GM12878 (cell line): Measurements from ENCODE around the gene OPRD1. TPM values are rescaled to one million over a fixed set of nuclear protein-coding genes. Genes with fewer than 3 reads are reported as not detected.

Experiments
- ATAC-seq: fragments of 200-7000 bp; cut with Tn5 transposase; 3 replicates; pipeline ENCODE4 v1.9.1; 2020; ENCODE audit warnings: mild to moderate bottlenecking, moderate library complexity
- BruUV-seq: library from RNA; stranded (reverse); fragments of 400-500 nt; replicated peaks from 2 replicates; lab custom pipeline; 2021; lab: Mats Ljungman, UMichigan
- CTCF ChIA-PET: fragments of 300-600 bp; sonication (Branson Sonifier 250); formaldehyde crosslinking; extraction: SDS; loops from one replicate; lab custom pipeline; 2021; ENCODE audit warnings: inconsistent platforms; lab: Yijun Ruan, JAX
- POLR2A ChIA-PET: fragments of 350-600 bp; formaldehyde crosslinking; extraction: SDS; loops from one replicate; lab custom pipeline; 2021; ENCODE audit warnings: inconsistent platforms; lab: Charles Lee
- RAD21 ChIA-PET: fragments of 300-600 bp; sonication (Branson Sonifier 250); formaldehyde crosslinking; loops from one replicate; lab custom pipeline; 2023; ENCODE audit warnings: antibody characterized with exemption; ENCODE audit not compliant: unreplicated experiment; lab: Charles Lee
- SMC1A ChIA-PET: fragments of 300-600 bp; sonication (Branson Sonifier 250); formaldehyde crosslinking; loops from one replicate; lab custom pipeline; 2023; ENCODE audit not compliant: unreplicated experiment, uncharacterized antibody; lab: Charles Lee
- DNase-seq: peaks from one replicate; pipeline ENCODE4 v3.0.0-alpha.2; 2011; ENCODE audit warnings: low read depth, low spot score
- FAIRE-seq: peaks from 3 replicates; lab custom pipeline; 2011; peaks lifted over from hg19 to GRCh38; lab: Jason Lieb, UNC
- H2AFZ ChIP-seq: 2 replicates; pipeline ENCODE4 v1.6.0; 2011; ENCODE audit warnings: low read depth, low read length, control low read depth; ENCODE audit not compliant: control insufficient read depth
- H3K27ac ChIP-seq: 2 replicates; pipeline ENCODE4 v1.5.1; 2011; ENCODE audit warnings: control low read depth; ENCODE audit not compliant: control insufficient read depth, insufficient read depth
- H3K27me3 ChIP-seq, 2 experiments: replicated peaks in 1 of 2; 2 replicates each; pipeline versions ENCODE4 v1.6.0 to v1.6.1; 2011; ENCODE audit warnings: low read length in 1 of 2; ENCODE audit not compliant: control insufficient read depth in 2 of 2, insufficient read depth in 2 of 2
- H3K36me3 ChIP-seq, 2 experiments: 2 replicates each; pipeline ENCODE4 v1.5.1; 2011; ENCODE audit warnings: low read length in 1 of 2; ENCODE audit not compliant: control insufficient read depth in 2 of 2, insufficient read depth in 2 of 2
- H3K4me1 ChIP-seq: 2 replicates; pipeline ENCODE4 v1.6.1; 2011; ENCODE audit warnings: mild to moderate bottlenecking, low read length, moderate library complexity, mixed read lengths; ENCODE audit not compliant: control insufficient read depth, insufficient read depth
- H3K4me2 ChIP-seq: 2 replicates; pipeline ENCODE4 v1.6.0; 2011; ENCODE audit warnings: control low read depth; ENCODE audit not compliant: control insufficient read depth, insufficient read depth
- H3K4me3 ChIP-seq: fragments of 200-600 bp; sonication (generic); 2 replicates; pipeline ENCODE4 v1.5.1; 2016
- H3K79me2 ChIP-seq: 2 replicates; pipeline ENCODE4 v1.6.0; 2011; ENCODE audit warnings: low read length; ENCODE audit not compliant: control insufficient read depth, insufficient read depth
- H3K9ac ChIP-seq: 2 replicates; pipeline ENCODE4 v1.8.0; 2011; ENCODE audit warnings: low read length, control low read depth, mixed read lengths; ENCODE audit not compliant: control insufficient read depth, insufficient read depth
- H3K9me3 ChIP-seq: replicated peaks from 3 replicates; pipeline ENCODE4 v1.5.1; 2011; ENCODE audit warnings: mild to moderate bottlenecking, low read length; ENCODE audit not compliant: control insufficient read depth, insufficient read depth
- H4K20me1 ChIP-seq: 2 replicates; pipeline ENCODE4 v1.6.0; 2011; ENCODE audit not compliant: control insufficient read depth, insufficient read depth
- ATF2 ChIP-seq: IDR thresholded peaks from 2 replicates; pipeline ENCODE4 v1.6.1; 2012; ENCODE audit warnings: low read length, inconsistent platforms
- ATF3 ChIP-seq: IDR thresholded peaks from 2 replicates; pipeline ENCODE4 v1.6.1; 2011; ENCODE audit warnings: low read depth, mild to moderate bottlenecking, low read length, moderate library complexity, borderline replicate concordance; ENCODE audit errors: extremely low read depth
- CBX5 ChIP-seq: sonication (generic); IDR thresholded peaks from 2 replicates; pipeline ENCODE4 v1.6.1; 2016; ENCODE audit warnings: low read depth, moderate library complexity, mild to moderate bottlenecking, inconsistent platforms
- KAT2A ChIP-seq: conservative IDR thresholded peaks from 2 replicates; pipeline ENCODE4 v1.6.1; 2011; ENCODE audit warnings: low read depth, low read length; ENCODE audit not compliant: control insufficient read depth
- MYC ChIP-seq: IDR thresholded peaks from 2 replicates; pipeline ENCODE4 v1.6.1; 2011; ENCODE audit warnings: mild to moderate bottlenecking, low read length, moderate library complexity, inconsistent platforms; ENCODE audit not compliant: insufficient read depth, insufficient replicate concordance, insufficient read length, severe bottlenecking
- NFYB ChIP-seq: IDR thresholded peaks from 2 replicates; pipeline ENCODE4 v1.6.1; 2011; ENCODE audit warnings: low read depth, mild to moderate bottlenecking, low read length, improper control_type of control experiment, moderate library complexity; ENCODE audit not compliant: insufficient read depth
- POU2F2 ChIP-seq: IDR thresholded peaks from 3 replicates; pipeline ENCODE4 v1.6.1; 2011; ENCODE audit warnings: low read depth, mild to moderate bottlenecking, low read length, borderline replicate concordance
- STAT1 ChIP-seq: fragments of 450-650 bp; conservative IDR thresholded peaks from 2 replicates; pipeline ENCODE4 v1.6.1; 2014; ENCODE audit warnings: antibody characterized with exemption, mild to moderate bottlenecking
- WGBS: methylation state at CpG from one replicate; pipeline ENCODE4 v1.1.6; 2016; ENCODE audit warnings: low lambda C conversion rate; ENCODE audit not compliant: insufficient replicate concordance, insufficient coverage; ENCODE audit errors: missing lambda C conversion rate; 5-methylcytosine and 5-hydroxymethylcytosine counted together
- in situ Hi-C: fragments of 300-500 bp; cut with MboI; formaldehyde crosslinking; loops from 9 replicates; pipeline ENCODE4 v1.14.3; 2018; ENCODE audit warnings: mixed read lengths
- intact Hi-C: fragments of 100-400 bp; cut with micrococcal nuclease; formaldehyde crosslinking; loops from one replicate; pipeline ENCODE4 v1.14.2; 2022; ENCODE audit not compliant: unreplicated experiment
- polyA plus RNA-seq, 11 experiments: library from polyadenylated mRNA; depleted of rRNA in 4 of 11; unstranded in 6 of 11; stranded (reverse) in 5 of 11; fragments of >200 nt; fragmentation: Nextera tagmentation in 4 of 11; fragmentation: Illumina TruSeq in 1 of 11; extraction: Ambion mirVana in 4 of 11; extraction: Trizol in 1 of 11; gene quantifications; 1 replicate in 1 of 11; 2 replicates in 10 of 11; pipeline versions ENCODE4 v1.2.1 to v1.2.3, GENCODE V29; 2011 to 2016; ENCODE audit warnings: inconsistent platforms in 2 of 11, missing spikeins in 2 of 11, low read depth in 1 of 11
- total RNA-seq, 4 experiments: library from RNA; depleted of rRNA in 3 of 4; stranded (reverse); fragments of >200 nt in 3 of 4; fragmentation: Illumina TruSeq in 1 of 4; extraction: Trizol in 1 of 4; gene quantifications; 2 replicates each; pipeline versions ENCODE4 v1.2.1 to v1.2.3, GENCODE V29; 2013 to 2021
- TF ChIP-seq, protein P1 (sequence below): fragments of 450-650 bp; conservative IDR thresholded peaks from 2 replicates; pipeline ENCODE4 v1.6.1; 2017; ENCODE audit warnings: mild to moderate bottlenecking, moderate library complexity

OPRD1 gene
- total and polyA plus RNA-seq, 10 of the 15 experiments (the other 5 are each of a cell fraction or from before 2014, with no cell fraction given), result 0.02 TPM; not detected in 8

- TF ChIP-seq, protein P1, sequence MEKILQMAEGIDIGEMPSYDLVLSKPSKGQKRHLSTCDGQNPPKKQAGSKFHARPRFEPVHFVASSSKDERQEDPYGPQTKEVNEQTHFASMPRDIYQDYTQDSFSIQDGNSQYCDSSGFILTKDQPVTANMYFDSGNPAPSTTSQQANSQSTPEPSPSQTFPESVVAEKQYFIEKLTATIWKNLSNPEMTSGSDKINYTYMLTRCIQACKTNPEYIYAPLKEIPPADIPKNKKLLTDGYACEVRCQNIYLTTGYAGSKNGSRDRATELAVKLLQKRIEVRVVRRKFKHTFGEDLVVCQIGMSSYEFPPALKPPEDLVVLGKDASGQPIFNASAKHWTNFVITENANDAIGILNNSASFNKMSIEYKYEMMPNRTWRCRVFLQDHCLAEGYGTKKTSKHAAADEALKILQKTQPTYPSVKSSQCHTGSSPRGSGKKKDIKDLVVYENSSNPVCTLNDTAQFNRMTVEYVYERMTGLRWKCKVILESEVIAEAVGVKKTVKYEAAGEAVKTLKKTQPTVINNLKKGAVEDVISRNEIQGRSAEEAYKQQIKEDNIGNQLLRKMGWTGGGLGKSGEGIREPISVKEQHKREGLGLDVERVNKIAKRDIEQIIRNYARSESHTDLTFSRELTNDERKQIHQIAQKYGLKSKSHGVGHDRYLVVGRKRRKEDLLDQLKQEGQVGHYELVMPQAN, result no peak
Observed at GRCh38 chr1:28801461-28801860, 10.5 kb upstream of the OPRD1 start (continued).

DNA sequence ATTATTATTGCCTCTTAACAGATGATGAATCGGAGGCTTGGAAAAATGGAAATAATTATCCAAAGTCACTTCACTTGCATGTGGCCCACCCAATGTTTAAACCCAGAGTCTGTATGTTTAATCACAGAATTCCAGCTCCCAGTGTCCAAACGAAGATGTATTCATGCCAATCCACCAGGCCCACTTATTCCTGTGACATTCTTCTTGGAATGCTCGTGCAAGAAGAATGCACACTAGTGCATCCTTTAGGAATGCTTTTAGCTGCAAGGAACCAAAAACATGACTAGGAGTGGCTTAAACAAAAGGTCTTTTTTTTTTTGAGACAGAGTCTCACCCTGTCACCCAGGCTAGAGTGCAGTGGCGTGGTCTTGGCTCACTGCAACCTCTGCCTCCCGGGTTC is 8.9 kb upstream of the OPRD1 start:
- in situ Hi-C loops, result no loop called here
- RAD21 ChIA-PET, result interaction anchor here (1.1 kb wide), 1 partner anchor 73 kb away, joined by 3 read pairs; no protein-coding TSS in a partner anchor

More for the DNA sequence above, 8.9 kb upstream of the OPRD1 start:
- Histone ChIP-seq H3K4me1 (no peaks in the 10 kb centered on the region), H3K9ac (no peak overlapping the region), H3K4me2 (no peak overlapping the region), H3K9me3 (no peaks in the 10 kb centered on the region; the same call in 2 of the 3 replicates), H3K4me3 (no peak overlapping the region), H2AFZ (no peak overlapping the region), H3K27me3 (no peaks in the 10 kb centered on the region), H3K79me2 (no peaks in the 10 kb centered on the region), H3K36me3 (no peaks in the 10 kb centered on the region), H3K27ac (no peak overlapping the region), H4K20me1 (no peaks in the 10 kb centered on the region)
- FAIRE-seq, result no peak
- intact Hi-C loops, result no loop called here
- no peak for ATAC-seq
- CTCF ChIA-PET, result no interaction called here
- SMC1A ChIA-PET, result interaction anchor here (0.8 kb wide), 1 partner anchor 28 kb away, joined by 3 read pairs; no protein-coding TSS in a partner anchor
- no peak for TF ChIP-seq STAT1
- no peak for TF ChIP-seq CBX5
- TF ChIP-seq MYC, result no peak
- TF ChIP-seq POU2F2, result no peak
- no peak for TF ChIP-seq KAT2A
- no peak for TF ChIP-seq ATF3
- TF ChIP-seq ATF2, result no peak
- TF ChIP-seq NFYB, result no peak
- TF ChIP-seq, protein P1, result no peak
- POLR2A ChIA-PET, result interaction anchor here (0.5 kb wide), 1 partner anchor 25 kb away, joined by 6 read pairs; no protein-coding TSS in a partner anchor
- no peak for DNase-seq
- 14% methylated on average over 5 of the region's 5 CpGs for WGBS
- BruUV-seq, result no TSS peak
